Panc1 (cell line): Measurements from ENCODE around the gene NOTCH2.

Experiments used
- CTCF ChIP-seq: fragments of 450-650 bp; IDR thresholded peaks from 2 replicates; pipeline ENCODE4 v1.5.1; 2017; ENCODE audit warnings: mild to moderate bottlenecking
- POLR2AphosphoS5 ChIP-seq: IDR thresholded peaks from 2 replicates; pipeline ENCODE4 v1.6.1; 2012; ENCODE audit warnings: mild to moderate bottlenecking, low read depth, low read length, moderate library complexity
- SIN3A ChIP-seq: IDR thresholded peaks from 2 replicates; pipeline ENCODE4 v1.6.1; 2012; ENCODE audit warnings: low read depth, mild to moderate bottlenecking, low read length, moderate library complexity, borderline replicate concordance; ENCODE audit not compliant: insufficient read depth
- TCF7L2 ChIP-seq: IDR thresholded peaks from 2 replicates; pipeline ENCODE4 v1.6.1; 2011; ENCODE audit warnings: mild to moderate bottlenecking, low read depth, low read length, inconsistent platforms

GRCh38 chr1:119986007-119986497 is 83.4 kb downstream of the NOTCH2 start:
- TF ChIP-seq CTCF (no peak), POLR2AphosphoS5 (no peak), TCF7L2 (no peak), SIN3A (no peak)
